Osteoblast (primary cell): ENCODE measurements around the gene TMEM108. TPM values are rescaled to one million over a fixed set of nuclear protein-coding genes. Genes with fewer than 3 reads are reported as not detected.

ENCODE experiments used
- DNase-seq: peaks from one replicate; pipeline ENCODE4 v3.0.0; 2011; ENCODE audit warnings: low spot score, mixed read lengths; ENCODE audit not compliant: insufficient read length; ENCODE audit errors: missing footprints
- H2AFZ ChIP-seq: 2 replicates; pipeline ENCODE4 v1.6.0; 2011; ENCODE audit warnings: mild to moderate bottlenecking, low read length
- H3K27ac ChIP-seq: 2 replicates; pipeline ENCODE4 v1.5.1; 2011; ENCODE audit warnings: mild to moderate bottlenecking, low read depth, low read length, moderate library complexity
- H3K27me3 ChIP-seq: 2 replicates; pipeline ENCODE4 v1.6.0; 2012; ENCODE audit warnings: mild to moderate bottlenecking, control low read depth, inconsistent platforms, low read length, moderate library complexity; ENCODE audit not compliant: insufficient read depth
- H3K36me3 ChIP-seq: 2 replicates; pipeline ENCODE4 v1.5.1; 2011; ENCODE audit warnings: mild to moderate bottlenecking, low read length, control low read depth, moderate library complexity; ENCODE audit not compliant: insufficient read depth
- H3K4me1 ChIP-seq: 2 replicates; pipeline ENCODE4 v1.5.1; 2011; ENCODE audit warnings: mild to moderate bottlenecking, low read length, control low read depth, moderate library complexity; ENCODE audit not compliant: insufficient read depth
- H3K4me2 ChIP-seq: 2 replicates; pipeline ENCODE4 v1.6.0; 2011; ENCODE audit warnings: mild to moderate bottlenecking, low read length; ENCODE audit not compliant: insufficient read depth
- H3K4me3 ChIP-seq: fragments of 200-600 bp; sonication (generic); 3 replicates; pipeline ENCODE4 v1.5.1; 2012; ENCODE audit warnings: mild to moderate bottlenecking, low read length, inconsistent platforms; ENCODE audit not compliant: insufficient read depth
- H3K79me2 ChIP-seq: 2 replicates; pipeline ENCODE4 v1.6.0; 2012; ENCODE audit warnings: mild to moderate bottlenecking, low read length, control low read depth, inconsistent platforms; ENCODE audit not compliant: insufficient read depth
- H3K9me3 ChIP-seq: 2 replicates; pipeline ENCODE4 v1.5.1; 2011; ENCODE audit warnings: low read depth, low read length, control low read depth
- H4K20me1 ChIP-seq: 2 replicates; pipeline ENCODE4 v1.6.0; 2012; ENCODE audit warnings: mild to moderate bottlenecking, low read length, control low read depth; ENCODE audit not compliant: insufficient read depth
- total RNA-seq: library from RNA; depleted of rRNA; stranded (reverse); fragments of >200 nt; gene quantifications from 2 replicates; pipeline ENCODE4 v1.2.3, GENCODE V29; 2012
- TF ChIP-seq, protein P1 (sequence below): IDR thresholded peaks from 2 replicates; pipeline ENCODE4 v1.5.1; 2011; ENCODE audit warnings: mild to moderate bottlenecking, low read depth, low read length, moderate library complexity; ENCODE audit errors: extremely low read depth

TMEM108 gene
- total RNA-seq, 1 donor, result 0.36 TPM

DNA sequence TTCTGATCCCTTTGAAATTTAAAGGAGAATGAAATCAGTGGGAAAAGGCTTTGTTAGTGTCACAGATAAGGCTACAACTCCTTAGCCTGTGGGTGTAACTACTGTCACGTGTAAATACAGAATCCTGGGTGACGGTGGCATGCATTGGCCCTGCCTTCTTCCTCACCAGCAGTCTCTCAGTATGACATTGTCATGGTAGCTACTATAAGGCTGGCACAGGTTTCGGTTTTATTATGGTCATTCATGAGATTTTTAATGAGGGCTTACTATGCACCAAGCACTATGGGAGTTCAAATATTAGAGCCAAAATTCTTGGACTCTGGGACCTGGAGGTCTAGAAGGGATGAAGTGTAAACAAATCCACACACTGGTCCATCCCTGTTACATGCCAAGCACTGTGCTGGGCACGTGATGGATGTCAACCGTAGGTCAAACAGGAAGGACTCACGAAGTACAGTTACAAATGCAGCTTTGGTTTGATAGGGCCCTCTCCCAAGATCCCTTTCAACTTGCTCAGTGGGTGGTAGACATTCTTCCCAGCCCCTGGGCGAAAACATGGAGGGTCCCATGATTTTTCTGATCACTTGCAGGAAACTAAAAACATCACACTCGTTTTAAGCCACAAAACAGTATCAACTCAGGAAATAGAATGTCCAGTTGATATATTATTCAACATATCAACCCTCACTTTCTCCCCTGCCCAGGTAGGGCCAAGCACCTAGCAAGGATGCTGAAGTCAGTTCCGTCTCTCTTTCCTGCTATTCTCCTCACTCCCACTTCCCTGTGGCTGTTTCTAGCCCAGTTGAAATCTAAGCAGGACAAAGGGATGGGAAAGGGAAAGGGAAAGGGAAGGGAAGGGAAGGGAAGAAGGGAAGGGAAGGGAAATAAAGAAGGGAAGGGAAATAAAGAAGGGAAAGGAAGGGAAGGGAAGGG lies 387.0 kb downstream of the TMEM108 start:
- Histone ChIP-seq H3K4me2 (no peak overlapping the region), H4K20me1 (no peaks in the 10 kb centered on the region), H3K9me3 (no peaks in the 10 kb centered on the region), H3K36me3 (no peaks in the 10 kb centered on the region), H2AFZ (no peak overlapping the region), H3K4me3 (no peak overlapping the region), H3K27ac (no peak overlapping the region), H3K27me3 (no peaks in the 10 kb centered on the region), H3K79me2 (no peaks in the 10 kb centered on the region), H3K4me1 (peaks cover 14% of the 10 kb centered on the region)
- TF ChIP-seq, protein P1, sequence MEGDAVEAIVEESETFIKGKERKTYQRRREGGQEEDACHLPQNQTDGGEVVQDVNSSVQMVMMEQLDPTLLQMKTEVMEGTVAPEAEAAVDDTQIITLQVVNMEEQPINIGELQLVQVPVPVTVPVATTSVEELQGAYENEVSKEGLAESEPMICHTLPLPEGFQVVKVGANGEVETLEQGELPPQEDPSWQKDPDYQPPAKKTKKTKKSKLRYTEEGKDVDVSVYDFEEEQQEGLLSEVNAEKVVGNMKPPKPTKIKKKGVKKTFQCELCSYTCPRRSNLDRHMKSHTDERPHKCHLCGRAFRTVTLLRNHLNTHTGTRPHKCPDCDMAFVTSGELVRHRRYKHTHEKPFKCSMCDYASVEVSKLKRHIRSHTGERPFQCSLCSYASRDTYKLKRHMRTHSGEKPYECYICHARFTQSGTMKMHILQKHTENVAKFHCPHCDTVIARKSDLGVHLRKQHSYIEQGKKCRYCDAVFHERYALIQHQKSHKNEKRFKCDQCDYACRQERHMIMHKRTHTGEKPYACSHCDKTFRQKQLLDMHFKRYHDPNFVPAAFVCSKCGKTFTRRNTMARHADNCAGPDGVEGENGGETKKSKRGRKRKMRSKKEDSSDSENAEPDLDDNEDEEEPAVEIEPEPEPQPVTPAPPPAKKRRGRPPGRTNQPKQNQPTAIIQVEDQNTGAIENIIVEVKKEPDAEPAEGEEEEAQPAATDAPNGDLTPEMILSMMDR, result no peak
- DNase-seq, result peak; percentile 43

DNA sequence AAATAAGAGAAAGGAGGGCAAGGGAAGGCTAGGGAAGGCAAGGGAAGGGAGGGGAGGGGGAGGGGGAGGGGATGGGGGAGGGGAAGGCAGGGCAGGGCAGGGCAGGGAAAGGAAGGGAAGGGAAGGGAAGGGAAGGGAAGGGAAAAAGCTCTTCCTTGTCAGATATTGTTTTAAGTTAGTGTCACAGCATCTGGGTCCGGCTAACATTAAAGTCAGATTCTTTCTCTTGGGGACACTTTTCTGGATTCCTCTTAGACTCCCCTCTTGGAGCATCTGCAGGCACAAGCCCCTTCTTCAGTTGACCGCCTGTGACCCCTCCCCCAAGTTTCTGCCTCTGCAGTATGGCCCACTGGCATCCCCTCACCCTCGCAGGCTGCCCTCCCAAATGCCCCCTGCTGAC lies 387.7 kb downstream of the TMEM108 start:
- Histone ChIP-seq H3K9me3 (no peaks in the 10 kb centered on the region), H3K79me2 (no peaks in the 10 kb centered on the region), H3K4me1 (peaks cover 14% of the 10 kb centered on the region), H3K4me3 (no peak overlapping the region), H2AFZ (no peak overlapping the region), H3K27me3 (no peaks in the 10 kb centered on the region), H3K4me2 (no peak overlapping the region), H4K20me1 (no peaks in the 10 kb centered on the region), H3K27ac (no peak overlapping the region), H3K36me3 (no peaks in the 10 kb centered on the region)
- TF ChIP-seq, protein P1, result no peak
- peak; percentile 60 for DNase-seq

DNA sequence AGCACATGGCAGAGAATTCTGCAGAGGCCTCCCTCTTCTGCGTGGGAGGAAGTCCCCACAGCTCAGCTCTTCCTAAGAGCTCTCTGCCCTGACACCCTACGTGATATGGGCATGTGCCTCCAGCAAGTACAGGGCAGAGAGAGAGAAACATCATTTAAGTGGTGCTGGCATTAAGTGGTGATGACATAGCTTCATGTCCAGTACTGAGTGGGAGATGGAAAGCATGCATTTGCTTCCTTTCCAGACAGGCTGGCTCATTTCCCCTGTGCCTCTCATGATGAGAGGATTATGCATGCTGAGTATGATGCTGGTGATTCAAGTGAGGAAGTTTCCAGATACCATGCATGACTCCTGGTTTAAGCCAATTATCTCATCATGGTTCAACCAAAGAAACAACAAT lies 388.5 kb downstream of the TMEM108 start:
- Histone ChIP-seq H3K4me1 (peaks cover 14% of the 10 kb centered on the region), H4K20me1 (no peaks in the 10 kb centered on the region), H3K4me2 (no peak overlapping the region), H3K36me3 (no peaks in the 10 kb centered on the region), H3K4me3 (no peak overlapping the region), H3K79me2 (no peaks in the 10 kb centered on the region), H2AFZ (no peak overlapping the region), H3K9me3 (no peaks in the 10 kb centered on the region), H3K27ac (peak overlapping the region; percentile 47), H3K27me3 (no peaks in the 10 kb centered on the region)
- TF ChIP-seq, protein P1, result no peak
- peak; percentile 96 for DNase-seq

DNA sequence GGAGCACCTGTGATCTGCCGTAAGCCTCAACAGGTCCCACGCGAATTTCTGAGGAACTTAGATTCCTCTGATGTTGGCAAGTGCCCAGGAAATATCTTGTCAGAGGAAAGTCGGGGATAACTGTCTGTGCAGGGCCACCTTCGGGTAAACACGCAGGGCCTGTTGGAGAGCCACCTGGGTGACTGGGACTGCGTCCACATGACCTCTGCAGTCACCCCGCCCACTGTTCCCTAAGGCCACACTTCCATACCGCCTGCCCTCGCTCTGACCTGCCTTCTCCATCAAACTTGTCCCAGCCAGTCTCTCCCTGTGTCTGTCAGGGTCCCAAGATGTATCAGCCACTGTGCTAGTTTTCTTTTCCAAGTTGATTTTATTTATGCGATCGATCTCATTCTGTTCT lies 390.4 kb downstream of the TMEM108 start:
- TF ChIP-seq, protein P1, result no peak
- no peaks in the 10 kb centered on the region for H3K27me3 ChIP-seq

More for the DNA sequence above, 390.4 kb downstream of the TMEM108 start:
- Histone ChIP-seq H4K20me1 (no peaks in the 10 kb centered on the region), H3K27ac (no peak overlapping the region), H3K79me2 (no peaks in the 10 kb centered on the region), H3K4me1 (peaks cover 13% of the 10 kb centered on the region), H3K4me2 (no peak overlapping the region), H2AFZ (no peak overlapping the region), H3K9me3 (no peaks in the 10 kb centered on the region), H3K4me3 (no peak overlapping the region), H3K36me3 (no peaks in the 10 kb centered on the region)
- DNase-seq, result peak; percentile 18
